GM19351 (cell line): Measurements from ENCODE around the gene CHCHD3.
A peak's percentile ranks its signal among the peaks of the same experiment; 100 is the strongest.

Source experiments
- ATAC-seq: cut with Tn5 transposase; IDR thresholded peaks from one replicate; pipeline ENCODE4 v1.9.1; 2021; ENCODE audit warnings: mild to moderate bottlenecking, moderate library complexity; ENCODE audit not compliant: unreplicated experiment

The CHCHD3 gene

DNA sequence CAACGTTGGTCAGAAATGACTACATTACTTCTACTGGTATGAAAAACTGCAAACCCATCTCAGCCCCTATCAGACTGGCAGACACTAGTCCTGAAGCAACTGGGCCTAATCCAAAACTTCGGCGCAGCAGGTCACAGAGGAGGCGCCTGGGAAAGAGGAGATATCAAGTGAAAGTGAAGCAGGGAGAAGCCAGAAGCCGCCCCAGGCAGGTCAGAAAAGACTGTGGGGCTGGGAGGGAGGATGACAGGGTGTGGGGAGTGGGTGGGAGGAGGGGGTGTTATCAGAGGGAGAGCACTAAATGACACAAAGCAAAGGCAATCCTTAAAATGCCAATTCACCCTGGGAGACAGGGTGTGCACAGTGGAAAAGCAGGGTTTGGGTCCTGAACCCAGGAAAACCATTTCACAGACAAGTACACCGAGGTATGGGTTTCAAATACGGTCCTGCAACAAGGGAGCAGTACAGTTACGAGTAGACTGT is 731 bp downstream of the CHCHD3 start:
- ATAC-seq, result no peak

DNA sequence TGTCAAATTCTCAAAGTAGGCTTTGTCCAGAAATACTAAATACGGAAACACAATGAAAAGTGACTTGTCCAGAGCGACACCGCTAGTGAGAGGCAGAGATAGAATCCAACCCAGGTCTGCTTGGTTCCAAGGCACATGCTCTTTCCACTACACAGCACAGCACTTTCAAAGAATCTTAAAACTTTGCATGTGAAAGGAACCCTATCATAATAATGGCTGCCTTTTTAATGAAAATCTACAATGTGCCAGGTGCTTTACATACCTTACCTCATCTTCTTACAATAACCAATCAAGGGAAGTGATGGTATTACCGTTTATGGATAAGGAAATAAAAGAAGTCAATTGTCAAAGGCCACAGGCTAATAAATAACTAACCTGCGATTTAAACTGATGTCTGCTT is 2.6 kb downstream of the CHCHD3 start:
- no peak for ATAC-seq

DNA sequence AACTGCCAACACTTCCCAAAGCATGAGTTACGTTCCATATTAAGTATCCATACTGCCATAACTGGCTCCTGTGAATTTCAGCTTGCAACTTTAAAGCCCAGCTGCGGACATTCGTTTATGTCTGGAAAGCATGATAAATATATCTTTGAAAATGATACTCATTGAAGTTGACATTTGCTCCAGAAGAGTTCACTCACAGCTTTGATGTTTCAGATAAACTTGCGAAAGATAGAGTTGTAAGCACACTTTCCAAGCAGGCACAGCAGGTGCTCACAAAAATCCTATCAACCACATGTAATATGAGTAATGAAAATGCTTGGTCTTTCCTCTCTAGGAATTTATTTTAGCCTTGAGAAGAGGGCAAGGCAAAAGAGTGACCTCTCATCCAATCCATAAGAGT is 4.5 kb downstream of the CHCHD3 start:
- no peak for ATAC-seq

DNA sequence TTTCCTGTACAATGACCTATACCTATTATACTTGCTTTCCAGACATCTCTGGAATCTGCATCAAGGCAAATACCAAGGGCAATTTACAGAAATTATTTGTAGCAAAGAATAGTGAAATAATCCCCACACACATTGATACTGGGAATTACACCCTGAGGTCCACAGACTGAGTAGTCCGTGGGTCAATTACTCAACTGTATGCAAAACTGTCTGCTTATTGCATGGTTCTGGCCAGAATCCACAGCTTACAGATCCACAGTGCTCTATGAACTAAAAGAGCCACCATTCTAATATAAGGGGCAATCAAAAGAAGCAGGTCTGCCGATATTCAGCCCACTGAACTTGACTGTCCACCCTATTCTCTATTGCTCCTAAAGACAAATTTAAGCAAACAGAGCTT is 5.7 kb downstream of the CHCHD3 start:
- ATAC-seq, result no peak

DNA sequence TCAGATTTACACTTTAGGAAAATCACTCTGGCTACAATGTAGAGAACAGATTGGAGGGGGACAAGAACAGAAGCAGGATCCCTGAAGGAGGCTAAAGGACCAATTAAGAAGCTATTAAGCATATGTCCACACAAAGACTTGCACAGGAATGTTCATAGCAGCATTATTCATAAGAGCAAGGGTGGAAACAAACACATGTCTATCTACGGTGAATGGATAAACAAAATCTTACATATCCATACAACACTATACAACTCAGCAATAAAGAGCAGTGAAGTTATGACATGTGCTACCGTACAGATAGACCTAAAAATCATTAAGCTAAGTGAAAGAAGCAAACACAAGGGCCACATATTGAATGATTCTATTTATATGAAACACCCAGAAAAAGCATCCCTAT is 10.4 kb downstream of the CHCHD3 start:
- ATAC-seq, result no peak

DNA sequence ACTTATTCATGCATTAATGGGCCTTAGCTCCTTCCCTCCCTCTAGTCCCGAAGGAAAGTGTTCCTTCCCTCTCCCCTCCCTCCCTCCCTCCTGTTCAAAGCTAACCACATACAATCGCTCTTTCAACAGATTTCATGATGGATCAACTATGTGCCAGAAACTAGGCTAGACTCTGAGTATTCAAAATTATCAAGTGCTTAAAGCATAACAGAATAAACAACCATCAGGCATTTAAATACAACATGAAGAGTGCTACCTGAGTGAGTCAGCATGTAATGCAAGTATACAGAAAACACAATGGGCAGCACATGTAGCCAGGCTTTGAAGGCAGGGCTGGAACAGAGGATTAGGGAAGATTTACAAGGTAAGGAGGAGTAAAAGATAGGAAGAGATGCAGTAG is 11.3 kb downstream of the CHCHD3 start:
- ATAC-seq, result no peak

DNA sequence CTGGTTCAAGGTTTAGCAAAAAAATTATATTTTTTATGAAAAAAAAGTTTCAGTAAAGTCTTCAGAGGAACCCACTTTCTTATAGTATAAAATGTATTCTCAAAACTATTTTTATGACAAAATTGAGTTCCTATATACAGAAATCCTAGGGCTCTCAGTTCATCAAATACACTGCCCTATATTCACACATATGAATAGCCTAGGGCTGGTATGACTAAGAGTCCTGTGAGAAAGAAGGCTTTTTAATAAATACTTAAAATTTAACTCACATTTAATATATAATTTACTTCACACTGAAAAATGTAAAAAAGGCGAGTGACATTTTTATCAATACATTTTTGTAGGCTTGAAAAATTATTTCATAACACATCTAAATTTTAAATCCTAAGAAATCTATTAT is 16.6 kb downstream of the CHCHD3 start:
- ATAC-seq, result no peak

DNA sequence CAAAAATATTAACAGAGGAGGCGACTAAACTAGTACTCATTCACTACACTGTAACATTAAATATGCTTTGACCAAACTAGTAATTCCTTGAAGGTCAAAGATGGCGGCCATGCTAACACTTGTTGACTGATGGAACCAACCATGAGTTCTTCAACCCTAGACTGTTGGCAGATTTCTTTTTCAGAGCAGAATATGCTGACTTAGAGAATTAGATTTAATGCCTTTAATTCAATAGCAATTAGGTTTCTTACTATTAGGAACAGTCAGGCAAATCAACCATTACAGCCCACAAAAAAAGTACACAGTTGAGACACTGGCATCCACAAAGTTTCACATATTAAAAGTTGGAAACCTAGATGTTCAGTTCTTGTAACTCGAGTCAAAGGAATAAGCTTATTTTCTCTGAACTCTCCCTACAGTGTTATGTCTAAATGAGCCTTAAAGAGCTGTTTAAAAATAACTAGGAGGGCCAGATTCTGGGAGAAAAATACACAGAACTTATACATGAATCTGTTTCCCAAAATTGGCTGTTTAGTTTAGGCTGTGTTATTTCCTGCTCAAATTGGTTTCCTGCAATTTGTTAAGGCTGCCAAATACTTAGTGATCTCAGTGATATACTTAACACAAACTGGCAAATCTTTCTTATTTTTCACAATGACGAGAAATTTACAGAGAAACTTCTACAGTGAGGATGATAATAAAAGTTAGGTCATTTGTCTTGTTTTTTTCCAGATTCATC is 17.6 kb downstream of the CHCHD3 start:
- ATAC-seq, result no peak

DNA sequence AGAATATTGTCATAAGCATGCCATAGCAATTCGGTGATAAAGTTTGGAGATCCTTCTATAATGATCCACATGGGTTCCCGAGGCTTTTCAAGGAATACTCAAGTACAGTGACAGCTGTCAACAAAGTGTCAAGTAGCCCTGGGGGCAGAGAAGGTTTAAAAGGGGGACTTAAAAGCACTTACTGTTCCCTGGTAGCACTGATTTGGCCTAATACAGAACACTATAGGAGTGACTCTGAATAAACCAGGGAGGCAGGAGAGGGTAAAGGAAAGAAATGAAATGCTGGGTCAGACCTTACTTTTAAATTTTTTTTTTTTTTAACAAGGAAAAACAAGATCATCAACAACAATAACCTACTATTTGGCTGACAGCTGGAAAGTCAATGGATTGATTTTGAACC is 20.1 kb downstream of the CHCHD3 start:
- no peak for ATAC-seq

DNA sequence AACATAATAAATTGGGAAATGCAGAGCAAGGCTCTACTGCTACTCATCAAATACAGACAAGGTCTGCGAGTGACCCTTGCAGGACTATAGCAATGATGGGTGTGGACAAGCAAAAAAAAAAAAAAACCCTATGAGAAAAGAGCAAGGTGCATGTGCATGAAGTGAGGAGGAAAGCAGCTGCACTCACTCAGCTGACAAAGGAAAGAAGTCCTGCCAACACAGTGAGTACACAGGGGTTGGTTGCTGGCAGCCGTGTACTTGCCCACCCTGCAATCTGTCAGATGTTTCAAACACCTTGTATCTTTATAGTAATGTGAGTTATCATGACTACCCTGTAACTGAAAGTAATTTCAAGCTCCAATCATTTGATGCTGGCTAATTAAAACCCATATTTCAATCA is 20.5 kb downstream of the CHCHD3 start:
- ATAC-seq, result no peak

DNA sequence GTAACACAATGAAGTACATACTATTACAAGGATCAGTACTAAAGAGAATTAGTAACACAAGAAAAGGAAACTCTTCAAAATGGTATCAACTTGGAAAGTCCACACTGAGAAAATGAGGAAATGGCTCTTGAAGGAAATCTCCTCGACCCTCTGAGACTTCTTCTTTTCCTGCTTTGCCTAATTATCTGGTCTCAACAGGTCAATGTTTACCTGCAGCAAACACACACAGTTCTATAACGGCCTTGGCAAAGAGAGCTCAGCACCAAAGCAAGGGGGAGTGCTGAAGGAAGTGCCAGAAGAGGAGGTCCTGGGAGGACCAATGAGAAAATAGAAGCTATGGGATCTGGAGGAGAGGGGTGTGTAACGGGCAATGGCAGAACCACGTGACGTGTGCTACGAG is 21.9 kb downstream of the CHCHD3 start:
- ATAC-seq, result no peak

DNA sequence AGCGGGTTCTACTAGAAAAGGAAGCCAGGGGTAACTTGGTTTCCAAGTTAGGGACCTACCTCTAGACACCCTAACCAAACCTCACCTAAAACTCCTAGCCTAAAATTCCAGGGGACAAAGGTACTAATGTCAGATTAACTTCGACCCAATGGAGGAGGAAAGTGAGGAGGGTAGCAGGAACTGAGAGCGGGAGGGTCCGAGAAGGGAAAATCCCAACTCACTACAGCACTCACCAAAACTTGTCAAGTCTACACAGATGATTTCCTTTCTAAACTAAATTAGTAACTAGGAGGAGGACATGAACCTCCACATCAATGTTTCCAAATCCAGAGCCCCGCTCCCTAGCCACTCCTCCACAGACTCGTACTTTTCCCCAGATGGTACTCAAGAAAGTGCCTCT is 22.6 kb downstream of the CHCHD3 start:
- ATAC-seq, result no peak

DNA sequence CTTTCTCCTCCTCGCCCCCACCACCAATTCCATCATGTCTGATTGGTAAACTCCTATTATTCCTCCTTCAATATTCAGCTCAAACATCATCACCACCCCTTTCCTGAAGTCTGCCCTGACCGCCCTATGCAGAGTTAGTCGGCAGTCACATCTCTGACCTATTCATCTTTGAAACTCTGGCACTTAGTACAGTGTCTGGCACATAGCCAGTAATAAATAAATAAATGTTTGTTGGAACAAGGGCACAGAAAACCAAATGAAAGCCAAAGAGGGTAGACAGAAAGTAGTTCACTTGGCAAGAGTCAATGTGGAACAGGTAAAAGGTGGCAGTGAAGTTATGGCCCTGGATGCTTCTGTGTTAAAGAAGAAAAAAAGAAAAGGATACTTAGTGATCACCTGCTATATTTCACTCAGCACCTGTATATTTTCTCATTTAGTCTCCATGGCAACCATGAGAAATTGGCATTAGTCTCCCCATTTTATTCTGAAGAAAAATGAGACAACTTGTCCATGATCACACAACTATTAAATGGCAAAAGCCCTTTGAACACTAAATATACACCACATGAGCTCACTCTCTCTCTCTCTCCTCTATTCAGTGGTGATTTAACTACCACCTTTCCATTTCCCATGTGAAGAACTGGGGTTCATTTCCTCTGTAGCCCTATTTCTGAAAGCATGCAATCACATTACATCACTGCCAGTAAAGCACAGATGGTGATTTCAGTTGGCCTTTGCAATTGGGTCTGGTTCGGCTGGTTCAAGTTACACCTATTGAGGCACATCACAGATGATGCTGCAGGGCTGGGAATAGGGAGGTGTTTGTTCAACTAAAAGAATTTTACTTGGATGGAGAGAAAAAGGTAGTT is 25.3 kb downstream of the CHCHD3 start:
- ATAC-seq, result peak; percentile 61

DNA sequence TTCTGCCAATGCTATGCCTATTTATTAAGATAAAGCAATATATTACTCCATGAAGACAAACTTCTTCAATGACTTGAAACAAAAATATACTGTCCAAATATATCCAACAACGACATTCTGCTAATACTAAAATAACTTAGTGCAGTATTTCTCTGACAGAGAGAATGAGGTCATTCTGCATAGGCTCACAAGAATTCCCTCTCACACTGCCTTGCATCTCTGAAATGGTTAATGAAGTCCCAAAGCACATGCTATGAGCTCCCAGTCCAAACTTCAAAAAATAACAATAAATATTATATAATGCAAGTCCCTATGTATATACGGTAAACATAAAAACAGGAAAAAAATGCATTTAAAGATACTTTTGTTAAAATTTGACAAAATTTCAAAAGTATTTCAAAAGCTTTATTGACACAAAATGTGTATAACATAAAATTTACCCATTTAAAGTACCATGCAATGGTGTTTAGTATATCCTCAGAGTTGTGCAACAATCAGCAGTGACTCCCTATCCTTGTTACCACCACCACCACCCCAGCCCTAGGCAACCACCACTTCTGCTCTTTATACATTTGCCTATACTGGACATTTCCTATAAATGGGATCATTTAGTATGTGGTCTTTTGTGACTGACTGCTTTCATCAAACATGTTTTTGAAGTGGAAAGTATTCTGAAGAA is 27.6 kb downstream of the CHCHD3 start:
- no peak for ATAC-seq

DNA sequence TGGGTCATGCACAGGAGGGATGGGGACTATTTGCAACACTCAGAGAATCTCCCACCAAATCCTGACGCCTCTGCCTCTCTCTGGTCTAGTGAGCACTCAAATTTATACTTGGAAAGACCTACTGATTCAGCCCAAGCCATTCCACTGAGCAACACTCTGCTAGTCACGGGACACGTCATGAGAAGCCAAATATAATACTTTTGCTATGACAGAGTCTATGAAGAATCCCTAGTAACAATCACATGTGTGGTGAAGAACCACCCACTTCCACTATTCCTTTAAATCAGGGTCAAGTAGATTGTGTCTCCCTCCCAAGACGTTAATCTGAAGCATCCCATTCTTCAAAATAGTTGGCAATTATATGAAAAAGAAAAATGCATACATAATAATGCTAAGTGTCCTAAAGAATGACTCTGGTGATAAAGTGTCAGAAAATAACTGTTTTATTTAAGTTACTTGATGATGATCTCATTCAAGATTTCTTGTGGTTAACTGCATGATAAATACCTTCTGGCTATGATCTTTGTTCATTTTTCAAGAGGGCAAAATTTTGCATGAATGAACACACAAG is 28.5 kb downstream of the CHCHD3 start:
- peak; percentile 51 for ATAC-seq

DNA sequence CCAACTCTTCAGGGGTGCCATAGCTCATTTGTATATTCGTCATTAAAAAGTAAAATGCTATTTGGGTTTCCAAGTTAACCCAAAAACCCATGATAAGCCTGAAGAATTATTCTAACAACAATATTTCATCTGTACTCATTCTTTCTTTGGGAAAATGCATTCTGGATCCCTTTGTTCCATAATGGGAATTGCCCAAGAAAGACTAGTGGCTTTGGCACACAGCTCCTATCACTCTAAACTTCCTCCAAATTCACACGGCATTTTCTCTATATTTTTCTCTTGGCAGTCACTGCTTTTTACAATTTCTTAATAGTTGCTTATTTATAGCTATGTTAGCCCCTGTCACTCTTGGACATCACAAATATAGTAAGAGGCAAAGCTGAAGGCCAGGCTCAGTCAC is 29.1 kb downstream of the CHCHD3 start:
- no peak for ATAC-seq

DNA sequence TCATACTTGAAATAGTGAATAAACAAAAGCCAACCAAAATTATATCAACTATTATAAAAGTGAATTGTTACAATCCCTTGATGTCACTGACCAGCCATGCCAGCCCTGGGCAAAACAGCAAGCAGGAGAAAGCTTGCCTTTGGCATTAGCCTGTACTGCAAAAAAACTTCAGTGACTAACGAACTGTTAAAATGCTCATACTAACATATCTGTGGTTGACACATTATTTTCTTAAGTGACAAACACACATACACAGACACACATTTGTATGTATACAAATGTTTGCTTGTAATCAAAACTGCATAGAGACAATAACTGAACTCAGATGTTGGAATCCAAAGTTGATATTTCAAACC is 29.5 kb downstream of the CHCHD3 start:
- no peak for ATAC-seq

DNA sequence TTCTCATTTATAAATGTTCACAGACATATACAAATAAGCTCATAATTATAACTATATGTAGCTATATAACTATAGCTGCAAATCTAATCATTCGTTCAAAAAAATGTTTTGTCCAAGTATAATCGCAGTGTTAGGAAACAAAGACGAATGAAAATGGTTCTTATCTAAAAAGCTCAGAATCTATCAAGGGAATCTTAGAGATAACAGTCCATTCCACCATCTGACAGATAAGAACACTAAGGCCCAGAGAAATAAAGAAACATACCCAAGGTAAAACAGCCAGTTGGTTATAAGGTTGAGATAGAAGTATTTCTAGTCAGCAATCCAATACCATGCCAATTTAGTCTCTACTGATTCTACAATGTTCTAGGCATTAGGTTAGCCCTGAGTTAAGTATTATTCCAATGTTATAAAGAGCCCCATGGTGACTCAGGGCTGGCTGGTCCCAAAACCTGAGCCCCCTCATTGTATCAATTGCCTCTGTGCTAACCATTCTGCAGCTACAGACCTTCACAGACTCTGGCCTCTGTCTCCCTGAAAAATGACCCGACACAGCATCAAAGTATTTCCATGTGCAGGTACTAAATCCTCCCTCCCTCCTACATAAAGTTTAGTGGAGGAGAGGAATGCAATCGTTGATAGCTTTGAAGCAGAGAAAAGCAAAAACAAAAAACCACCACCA is 30.0 kb downstream of the CHCHD3 start:
- no peak for ATAC-seq

DNA sequence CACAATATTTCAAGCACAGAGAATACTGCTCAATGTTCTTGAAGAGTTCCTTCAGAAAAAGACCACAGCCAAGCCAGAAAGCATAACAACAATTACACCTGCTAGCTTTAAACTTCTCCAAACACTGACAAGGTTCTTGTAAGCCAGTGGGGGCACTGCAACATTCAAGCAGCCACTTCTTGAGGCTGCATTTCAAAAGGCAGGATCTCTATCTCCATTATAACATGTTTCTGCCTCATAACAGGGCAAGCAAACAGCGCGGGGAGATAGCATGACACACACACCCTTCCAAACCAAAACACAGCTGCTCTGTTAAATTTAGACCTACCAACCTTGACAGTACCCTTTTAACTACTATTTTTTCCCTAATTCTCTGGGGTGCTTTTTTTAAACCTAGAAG is 30.8 kb downstream of the CHCHD3 start:
- ATAC-seq, result peak; percentile 47

DNA sequence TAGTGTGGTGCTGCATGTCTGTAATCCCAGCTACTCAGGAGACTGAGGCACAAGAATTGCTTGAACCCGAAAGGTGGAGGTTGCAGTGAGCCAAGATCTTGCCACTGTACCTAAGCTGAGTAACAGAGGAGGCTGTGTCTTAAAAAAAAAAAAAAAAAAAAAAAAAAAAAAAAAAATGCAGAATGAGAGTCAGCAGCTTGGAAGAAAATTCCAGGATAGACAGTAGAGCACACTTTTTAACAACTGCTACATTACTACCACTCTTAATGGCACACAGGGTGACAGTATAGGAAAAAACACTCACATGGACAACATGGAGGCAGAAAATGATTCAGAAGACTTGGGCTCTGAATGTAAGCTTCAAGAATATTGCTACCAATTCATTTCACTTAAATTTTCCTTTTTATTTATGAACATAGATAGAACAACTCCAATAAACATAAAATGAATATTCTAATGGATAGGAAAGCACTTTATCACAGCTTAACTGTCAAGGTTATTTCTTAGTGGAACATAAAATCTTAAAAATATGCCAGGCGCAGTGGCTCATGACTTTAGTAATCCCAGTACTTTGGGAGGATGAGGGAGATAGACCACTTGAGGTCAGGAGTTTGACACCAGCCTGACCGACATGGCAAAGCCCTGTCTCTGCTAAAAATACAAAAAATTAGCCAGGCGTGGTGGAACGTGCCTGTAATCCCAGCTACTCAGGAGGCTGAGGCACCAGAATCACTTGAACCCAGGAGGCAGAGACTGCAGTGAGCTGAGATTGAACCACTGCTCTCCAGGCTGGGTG is 31.5 kb downstream of the CHCHD3 start:
- ATAC-seq, result no peak
